GM12874 (cell line): Measurements from ENCODE around the gene GALNT13.

ENCODE experiments used
- TF ChIP-seq, protein P1 (sequence below): IDR thresholded peaks from 2 replicates; pipeline ENCODE4 v1.5.1; 2011; ENCODE audit warnings: low read depth, mild to moderate bottlenecking, control low read depth, low read length, moderate library complexity; ENCODE audit not compliant: insufficient read depth

The GALNT13 gene

DNA sequence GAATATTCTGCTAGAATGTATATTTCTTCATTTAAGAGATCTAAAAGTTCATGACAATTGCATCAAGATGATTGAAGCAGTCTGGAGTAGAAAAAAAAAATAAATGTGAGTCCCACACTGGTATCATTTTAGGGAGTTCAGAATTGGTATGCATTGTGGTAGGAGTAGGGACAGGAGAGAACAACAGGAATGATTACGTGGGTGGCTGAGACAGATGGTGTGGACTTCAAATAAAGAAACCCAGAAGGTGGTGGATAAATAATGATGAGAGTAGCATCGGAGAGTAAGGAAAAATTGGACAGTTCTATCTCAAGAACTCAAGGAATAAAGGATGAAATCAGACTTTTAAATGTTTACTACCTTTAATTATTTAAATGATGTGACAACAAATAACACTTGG is 289.6 kb downstream of the GALNT13 start:
- TF ChIP-seq, protein P1, sequence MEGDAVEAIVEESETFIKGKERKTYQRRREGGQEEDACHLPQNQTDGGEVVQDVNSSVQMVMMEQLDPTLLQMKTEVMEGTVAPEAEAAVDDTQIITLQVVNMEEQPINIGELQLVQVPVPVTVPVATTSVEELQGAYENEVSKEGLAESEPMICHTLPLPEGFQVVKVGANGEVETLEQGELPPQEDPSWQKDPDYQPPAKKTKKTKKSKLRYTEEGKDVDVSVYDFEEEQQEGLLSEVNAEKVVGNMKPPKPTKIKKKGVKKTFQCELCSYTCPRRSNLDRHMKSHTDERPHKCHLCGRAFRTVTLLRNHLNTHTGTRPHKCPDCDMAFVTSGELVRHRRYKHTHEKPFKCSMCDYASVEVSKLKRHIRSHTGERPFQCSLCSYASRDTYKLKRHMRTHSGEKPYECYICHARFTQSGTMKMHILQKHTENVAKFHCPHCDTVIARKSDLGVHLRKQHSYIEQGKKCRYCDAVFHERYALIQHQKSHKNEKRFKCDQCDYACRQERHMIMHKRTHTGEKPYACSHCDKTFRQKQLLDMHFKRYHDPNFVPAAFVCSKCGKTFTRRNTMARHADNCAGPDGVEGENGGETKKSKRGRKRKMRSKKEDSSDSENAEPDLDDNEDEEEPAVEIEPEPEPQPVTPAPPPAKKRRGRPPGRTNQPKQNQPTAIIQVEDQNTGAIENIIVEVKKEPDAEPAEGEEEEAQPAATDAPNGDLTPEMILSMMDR: no peak

DNA sequence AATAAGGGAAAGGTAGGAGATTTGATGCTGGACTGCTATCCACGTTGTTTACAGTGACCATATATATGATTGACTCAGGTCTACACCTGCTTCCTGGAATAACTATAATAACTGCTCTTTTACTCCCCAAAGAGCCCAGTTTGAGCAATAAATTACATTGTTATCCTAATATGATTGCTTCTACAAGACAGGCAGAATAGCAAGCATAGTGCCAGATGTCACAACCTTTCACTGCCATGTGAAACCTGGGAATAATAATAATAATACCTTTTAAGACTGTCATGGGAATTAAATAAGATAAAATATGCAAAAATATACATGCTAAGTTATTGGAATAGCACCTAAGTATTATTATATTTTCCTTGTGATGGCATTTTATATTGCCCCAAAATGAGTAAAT is 298.7 kb downstream of the GALNT13 start:
- TF ChIP-seq, protein P1: no peak

GRCh38 chr2:154173164-154173563 is 301.4 kb downstream of the GALNT13 start:
- TF ChIP-seq, protein P1: no peak

DNA sequence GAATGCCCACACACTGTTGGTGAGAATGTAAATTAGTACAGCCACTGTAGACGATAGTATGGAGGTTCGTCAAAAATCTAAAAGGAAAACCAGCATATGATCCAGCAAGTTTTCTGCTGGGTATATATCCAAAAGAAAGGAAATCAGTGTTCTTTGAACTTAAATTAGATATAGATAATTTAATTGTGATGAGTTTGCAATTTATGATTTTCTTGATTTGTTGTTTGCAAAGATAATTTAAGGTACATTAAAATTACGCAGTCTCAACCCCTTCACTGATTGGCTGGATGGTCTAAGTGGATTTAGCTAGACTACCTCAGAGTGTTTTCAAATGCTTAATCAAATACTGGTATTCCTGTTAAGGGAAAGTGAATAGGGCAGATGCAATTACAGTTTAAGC is 302.2 kb downstream of the GALNT13 start:
- TF ChIP-seq, protein P1: no peak

DNA sequence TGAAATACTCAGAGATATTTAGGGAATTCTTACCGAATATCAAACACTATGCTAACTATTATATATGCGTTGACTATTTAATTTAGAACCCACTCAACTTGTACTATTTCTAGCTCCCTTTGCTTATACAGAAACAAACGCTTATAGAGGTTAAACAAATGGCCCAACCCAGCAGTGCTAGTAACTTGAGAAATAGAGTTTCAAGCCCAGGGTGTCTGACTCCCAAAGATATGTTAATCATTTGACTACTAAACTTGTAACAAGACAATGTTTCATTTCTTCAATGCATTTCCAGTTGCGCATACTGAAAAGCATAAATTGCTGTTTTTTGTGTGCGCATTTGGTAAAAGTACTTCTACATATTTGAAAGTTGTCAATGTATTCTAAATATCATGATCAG is 310.3 kb downstream of the GALNT13 start:
- TF ChIP-seq, protein P1: no peak

- TF ChIP-seq, protein P1: no peak
Measured at GRCh38 chr2:154187948-154188347, 316.2 kb downstream of the GALNT13 start.

GRCh38 chr2:154189953-154190352 is 318.2 kb downstream of the GALNT13 start:
- TF ChIP-seq, protein P1: no peak

DNA sequence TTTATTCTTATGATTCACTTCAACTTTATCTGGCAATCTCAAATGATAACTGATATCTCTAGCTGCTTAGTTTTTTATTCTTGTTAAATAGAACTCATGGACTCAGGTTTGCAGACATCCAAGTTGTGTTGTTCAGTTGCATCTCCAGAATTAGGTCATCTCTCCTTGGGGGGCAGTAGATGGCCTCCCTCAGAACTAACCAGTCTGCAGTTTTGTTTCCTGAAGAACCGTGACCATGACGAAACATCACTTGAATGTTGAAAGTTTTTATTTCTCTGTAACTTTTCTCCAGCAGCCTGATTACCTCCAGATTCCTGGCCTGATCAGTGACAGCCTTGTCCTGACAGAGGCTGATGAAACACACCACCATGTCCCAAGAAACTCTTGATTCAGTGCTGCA is 321.5 kb downstream of the GALNT13 start:
- TF ChIP-seq, protein P1: no peak
